ENCODE results near the gene YPEL2. TPM values are rescaled to one million over a fixed set of nuclear protein-coding genes. Genes with fewer than 3 reads are reported as not detected.

The YPEL2 gene
- total RNA-seq, 2 donors from 2014 or later = 26.7 to 27.0 TPM

GRCh38 chr17:59356543-59357218, 25.2 kb downstream of the YPEL2 start:
- no peak overlapping the region for H3K4me3 ChIP-seq
- H3K4me1 ChIP-seq = peaks cover 55% of the 10 kb centered on the region
- H3K36me3 ChIP-seq (replicated peaks in 1 of 2; ENCODE audit: insufficient read depth in 1 of 2, low read depth in 2 of 2) = no peaks in the 10 kb centered on the region
- H3K9me3 ChIP-seq = no peaks in the 10 kb centered on the region
- DNase-seq (no peak), ATAC-seq (no peak)
- TF ChIP-seq, protein P1, sequence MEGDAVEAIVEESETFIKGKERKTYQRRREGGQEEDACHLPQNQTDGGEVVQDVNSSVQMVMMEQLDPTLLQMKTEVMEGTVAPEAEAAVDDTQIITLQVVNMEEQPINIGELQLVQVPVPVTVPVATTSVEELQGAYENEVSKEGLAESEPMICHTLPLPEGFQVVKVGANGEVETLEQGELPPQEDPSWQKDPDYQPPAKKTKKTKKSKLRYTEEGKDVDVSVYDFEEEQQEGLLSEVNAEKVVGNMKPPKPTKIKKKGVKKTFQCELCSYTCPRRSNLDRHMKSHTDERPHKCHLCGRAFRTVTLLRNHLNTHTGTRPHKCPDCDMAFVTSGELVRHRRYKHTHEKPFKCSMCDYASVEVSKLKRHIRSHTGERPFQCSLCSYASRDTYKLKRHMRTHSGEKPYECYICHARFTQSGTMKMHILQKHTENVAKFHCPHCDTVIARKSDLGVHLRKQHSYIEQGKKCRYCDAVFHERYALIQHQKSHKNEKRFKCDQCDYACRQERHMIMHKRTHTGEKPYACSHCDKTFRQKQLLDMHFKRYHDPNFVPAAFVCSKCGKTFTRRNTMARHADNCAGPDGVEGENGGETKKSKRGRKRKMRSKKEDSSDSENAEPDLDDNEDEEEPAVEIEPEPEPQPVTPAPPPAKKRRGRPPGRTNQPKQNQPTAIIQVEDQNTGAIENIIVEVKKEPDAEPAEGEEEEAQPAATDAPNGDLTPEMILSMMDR (IDR thresholded peaks at IDR 0.05) = no peak
- no peak for TF ChIP-seq POLR2A (IDR thresholded peaks at IDR 0.05)
- no peaks in the 10 kb centered on the region for H3K27me3 ChIP-seq
- H3K27ac ChIP-seq = peak overlapping the region in 2 of 4 donors; percentile 15 to 27
- WGBS, 2 donors = 76 to 86% methylated on average over 2 of the region's 2 CpGs
- intact Hi-C loops (cut with DNase I) = no loop called here

DNA sequence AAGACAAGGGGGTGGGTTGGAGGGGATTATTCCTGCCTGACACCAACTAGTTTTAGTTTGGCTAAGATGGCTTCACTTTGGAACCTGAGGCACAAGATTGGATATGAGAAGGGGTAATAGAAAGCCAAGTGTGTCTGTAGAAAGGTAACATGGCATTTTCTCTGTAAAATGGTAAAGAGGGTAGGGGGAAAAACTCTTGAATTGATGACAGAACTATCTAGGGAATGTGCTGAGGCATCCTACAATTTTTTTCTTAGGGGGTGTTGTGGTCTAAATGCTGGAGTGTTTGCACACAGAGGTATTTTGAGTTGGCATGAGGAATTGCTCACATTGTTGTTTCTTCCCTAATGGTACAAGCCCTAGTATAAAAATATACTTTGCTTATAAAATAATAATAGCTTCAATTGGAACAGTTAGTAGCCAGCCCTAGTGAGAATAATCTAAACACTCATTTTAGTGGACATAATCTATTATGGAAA, 25.8 kb downstream of the YPEL2 start:
- Histone ChIP-seq H3K36me3 (replicated peaks in 1 of 2; ENCODE audit: insufficient read depth in 1 of 2, low read depth in 2 of 2) (no peaks in the 10 kb centered on the region), H3K27ac (peak overlapping the region in 2 of 4 donors; percentile 15 to 19)

DNA sequence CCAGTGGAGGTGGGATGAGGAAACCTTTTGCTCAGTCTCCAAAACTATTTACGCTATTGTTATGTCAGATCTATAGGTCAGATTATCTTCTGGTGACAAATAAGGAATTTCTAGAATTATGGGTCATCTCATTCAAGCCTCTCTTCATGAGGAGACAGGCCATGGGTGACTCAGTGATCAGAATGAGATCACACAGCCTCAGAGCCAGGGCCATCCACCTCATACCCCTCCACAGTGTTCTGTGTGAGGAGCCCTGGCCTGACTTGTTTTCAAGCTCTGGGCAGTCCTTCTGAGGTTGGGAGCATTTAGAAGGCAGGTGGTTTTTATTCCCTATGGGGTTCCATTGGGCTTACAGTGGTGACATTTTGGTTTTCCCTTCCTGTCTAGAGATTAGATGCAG, 26.5 kb downstream of the YPEL2 start:
- Histone ChIP-seq H3K4me1 (peaks cover 67% of the 10 kb centered on the region), H3K36me3 (replicated peaks in 1 of 2; ENCODE audit: insufficient read depth in 1 of 2, low read depth in 2 of 2) (no peaks in the 10 kb centered on the region), H3K4me3 (no peak overlapping the region), H3K9me3 (no peaks in the 10 kb centered on the region), H3K27me3 (no peaks in the 10 kb centered on the region), H3K27ac (no peak overlapping the region)
- intact Hi-C loops (cut with DNase I) = no loop called here
- 92 to 100% methylated on average over 1 of the region's 1 CpG for WGBS, 2 donors
- ATAC-seq = no peak
- TF ChIP-seq, protein P1 (IDR thresholded peaks at IDR 0.05) = no peak
- TF ChIP-seq POLR2A (IDR thresholded peaks at IDR 0.05) = no peak
- no peak for DNase-seq

More for the DNA sequence above, 25.8 kb downstream of the YPEL2 start:
- Histone ChIP-seq H3K27me3 (no peaks in the 10 kb centered on the region), H3K4me1 (peaks cover 61% of the 10 kb centered on the region), H3K9me3 (no peaks in the 10 kb centered on the region), H3K4me3 (no peak overlapping the region)
- DNase-seq (no peak), ATAC-seq (no peak)
- intact Hi-C loops (cut with DNase I) = no loop called here
- TF ChIP-seq, protein P1 (IDR thresholded peaks at IDR 0.05) = no peak
- TF ChIP-seq POLR2A (IDR thresholded peaks at IDR 0.05) = no peak

GRCh38 chr17:59361386-59361785, 29.9 kb downstream of the YPEL2 start:
- TF ChIP-seq, protein P1 (IDR thresholded peaks at IDR 0.05) = no peak
- no peak for TF ChIP-seq POLR2A (IDR thresholded peaks at IDR 0.05)
- Histone ChIP-seq H3K36me3 (replicated peaks in 1 of 2; ENCODE audit: insufficient read depth in 1 of 2, low read depth in 2 of 2) (no peaks in the 10 kb centered on the region), H3K27ac (peak overlapping the region in 2 of 4 donors; percentile 5 to 43), H3K9me3 (no peaks in the 10 kb centered on the region), H3K27me3 (no peaks in the 10 kb centered on the region), H3K4me1 (peaks cover 73% of the 10 kb centered on the region), H3K4me3 (no peak overlapping the region)
- intact Hi-C loops (cut with DNase I) = no loop called here
- 45 to 50% methylated on average over 3 of the region's 3 CpGs for WGBS, 2 donors
- DNase-seq = no peak
- ATAC-seq = no peak

Data from body of pancreas (tissue), 4 donors.